Measurements from ENCODE around the gene GJA8.
A peak's percentile ranks its signal among the peaks of the same experiment; 100 is the strongest.
"Not testable (repeated sequence)": the region's sequence is repeated elsewhere in the genome, so short reads cannot be mapped to it uniquely, and the experiment has no call there.

Gene GJA8

DNA sequence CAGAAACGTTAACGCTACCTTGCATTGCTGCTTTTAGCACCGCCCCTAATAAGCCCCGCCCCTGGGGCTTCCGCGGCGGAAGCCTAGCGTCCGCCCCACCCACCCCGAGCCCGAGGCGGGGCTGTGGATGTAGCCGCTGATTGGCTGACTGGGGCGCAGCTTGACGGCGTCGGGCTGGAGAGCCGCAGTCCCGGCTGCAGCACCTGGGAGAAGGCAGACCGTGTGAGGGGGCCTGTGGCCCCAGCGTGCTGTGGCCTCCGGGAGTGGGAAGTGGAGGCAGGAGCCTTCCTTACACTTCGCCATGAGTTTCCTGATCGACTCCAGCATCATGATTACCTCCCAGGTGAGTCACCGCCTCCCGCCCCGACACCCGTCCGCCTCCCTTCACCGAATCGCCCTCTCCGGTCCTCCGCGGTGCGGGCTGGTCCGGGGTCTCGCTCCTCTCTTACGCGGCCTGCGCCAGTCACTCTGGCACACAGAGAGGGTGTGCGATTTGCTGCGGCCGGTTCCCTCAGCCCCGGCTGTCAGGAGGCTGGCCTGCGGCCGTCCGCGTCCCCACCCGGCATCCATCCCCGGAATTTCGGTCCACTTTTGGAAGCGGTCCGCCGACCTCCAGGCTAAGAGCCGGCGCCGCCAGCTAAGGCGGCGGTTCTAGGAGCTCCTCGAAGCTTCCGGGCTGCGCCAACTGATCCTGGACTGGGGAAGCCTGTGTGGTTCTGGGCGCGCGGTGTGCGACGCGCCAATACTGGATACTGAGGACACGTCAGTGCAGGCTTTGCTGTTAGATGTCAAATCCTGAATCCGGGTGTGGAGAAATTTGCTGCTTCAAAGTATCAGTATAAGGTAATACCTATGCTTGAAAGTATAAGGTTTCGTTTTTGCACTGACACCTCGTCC is 25.9 kb downstream of the GJA8 start, which contains the start of gene GPR89B:
GPR89B (plus strand) TSS at position 185 of the 897 bp plus-strand sequence; CDS start at position 302, 117 bp downstream.
- FAIRE-seq, result not testable (repeated sequence)

GRCh38 chr1:147931137-147931536 is 28.5 kb downstream of the GJA8 start:
- FAIRE-seq, result not testable (repeated sequence)

GRCh38 chr1:147935296-147935695 is 32.7 kb downstream of the GJA8 start:
- not testable (repeated sequence) for FAIRE-seq

- FAIRE-seq, result not testable (repeated sequence)
Observed at GRCh38 chr1:147940456-147940855, 37.9 kb downstream of the GJA8 start.

- FAIRE-seq, result peak; percentile 25
Observed at GRCh38 chr1:147942563-147942962, 40.0 kb downstream of the GJA8 start.

DNA sequence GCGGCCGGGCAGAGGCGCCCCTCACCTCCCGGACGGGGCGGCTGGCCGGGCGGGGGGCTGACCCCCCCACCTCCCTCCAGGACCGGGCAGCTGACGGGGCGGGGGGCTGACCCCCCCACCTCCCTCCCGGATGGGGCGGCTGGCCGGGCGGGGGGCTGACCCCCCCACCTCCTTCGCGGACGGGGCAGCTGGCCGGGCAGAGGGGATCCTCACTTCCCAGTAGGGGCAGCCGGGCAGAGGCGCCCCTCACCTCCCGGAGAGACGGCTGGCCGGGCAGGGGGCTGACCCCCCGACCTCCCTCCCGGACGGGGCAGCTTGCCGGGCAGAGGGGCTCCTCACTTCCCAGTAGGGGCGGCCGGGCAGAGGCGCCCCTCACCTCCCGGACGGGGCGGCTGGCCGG is 46.9 kb downstream of the GJA8 start:
- FAIRE-seq, result not testable (repeated sequence)
